GM19023 (cell line): ENCODE data around the gene ARMH2.

ENCODE experiments used
- ATAC-seq: cut with Tn5 transposase; IDR thresholded peaks from one replicate; pipeline ENCODE4 v1.9.1; 2021; ENCODE audit warnings: mild to moderate bottlenecking, moderate library complexity; ENCODE audit not compliant: unreplicated experiment

Gene ARMH2

GRCh38 chr6:24821860-24822444, 23.2 kb upstream of the ARMH2 start:
- no peak for ATAC-seq

DNA sequence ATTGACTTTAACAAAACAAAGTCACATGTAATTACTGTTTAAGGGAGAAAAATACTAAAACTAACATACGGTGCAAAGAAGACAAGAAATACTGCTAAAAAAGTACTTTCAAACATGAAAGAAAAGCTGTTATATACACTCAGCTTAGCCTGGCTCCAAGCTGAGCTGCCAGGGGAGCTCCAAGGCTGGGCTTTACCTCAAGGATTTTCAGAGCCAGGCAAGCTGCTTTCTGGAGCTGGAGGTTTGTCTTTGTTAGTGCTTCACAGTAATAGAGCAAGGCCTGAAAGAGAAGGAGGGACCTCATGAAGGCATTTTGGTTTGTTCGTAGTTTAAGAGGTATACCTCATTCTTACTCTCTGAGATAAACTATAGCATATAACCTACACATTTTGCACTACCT, 19.6 kb upstream of the ARMH2 start:
- ATAC-seq, result no peak

DNA sequence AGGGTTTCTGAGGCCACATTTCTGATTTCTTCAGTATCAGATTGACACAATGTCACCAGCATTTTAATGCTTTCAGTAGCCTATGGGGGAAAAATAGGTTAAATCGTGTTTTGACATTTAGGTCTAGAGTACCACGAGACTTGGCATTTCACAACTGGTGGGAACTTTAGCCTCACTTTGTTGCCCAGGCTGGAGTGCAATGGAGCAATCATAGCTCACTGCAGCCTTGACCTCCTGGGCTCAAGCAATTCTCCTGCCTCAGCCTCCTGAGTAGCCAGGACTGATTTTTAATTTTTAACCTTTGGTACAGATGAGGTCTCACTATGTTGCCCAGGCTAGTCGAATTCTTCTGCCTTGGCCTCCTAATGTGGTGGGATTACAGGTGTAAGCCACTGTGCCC, 11.0 kb upstream of the ARMH2 start:
- no peak for ATAC-seq

DNA sequence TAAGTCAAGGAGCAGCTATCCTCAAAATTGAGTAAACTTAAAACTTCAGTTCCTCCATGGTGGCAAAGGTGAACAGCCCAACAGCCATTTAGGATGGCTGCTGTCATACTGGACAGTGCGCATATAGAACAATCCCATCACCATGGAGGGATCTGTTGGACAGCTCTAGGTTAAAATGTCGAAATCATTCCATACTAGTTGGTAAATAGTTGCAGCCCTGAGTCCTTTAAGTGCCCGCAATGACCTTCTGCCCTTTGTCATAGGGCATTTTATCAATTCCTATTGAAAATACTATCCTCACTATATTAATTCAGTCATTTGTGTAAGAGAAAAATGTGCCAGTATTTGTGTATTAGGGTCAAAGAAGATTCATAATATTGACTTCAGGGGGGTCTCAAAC, 8.9 kb upstream of the ARMH2 start:
- no peak for ATAC-seq

- ATAC-seq, result no peak
Observed at GRCh38 chr6:24802271-24803059, 3.7 kb upstream of the ARMH2 start.

- ATAC-seq, result no peak
Observed at GRCh38 chr6:24799541-24799915, 811 bp upstream of the ARMH2 start.

DNA sequence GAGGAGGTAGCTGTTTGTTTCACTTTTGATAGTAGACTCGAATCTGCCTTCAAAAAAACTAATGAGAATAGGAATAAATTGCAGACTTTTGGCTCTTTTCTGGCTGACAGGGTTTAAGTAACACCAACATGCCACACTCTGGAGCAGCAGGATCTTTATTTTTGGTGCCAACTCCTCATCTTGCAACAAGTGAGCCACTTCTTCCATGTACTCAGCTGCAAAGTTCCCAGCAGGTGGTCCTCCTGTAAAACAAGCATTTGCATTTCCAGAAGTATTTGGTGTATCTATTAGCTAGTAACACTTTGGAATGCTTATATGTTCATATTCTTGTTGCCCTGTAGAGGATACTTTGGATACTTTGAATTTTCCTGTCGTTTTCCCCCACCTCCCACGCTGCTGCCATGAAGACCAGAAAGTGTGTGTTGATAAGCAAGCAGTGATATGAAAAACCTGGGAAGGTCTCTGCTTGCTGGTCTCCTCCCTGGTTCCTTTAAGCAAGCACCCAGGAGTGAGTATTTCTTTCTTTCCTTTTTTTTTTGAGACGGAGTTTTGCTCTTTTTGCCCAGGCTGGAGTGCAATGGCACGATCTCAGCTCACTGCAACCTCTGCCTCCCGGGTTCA, 1.0 kb downstream of the ARMH2 start:
- ATAC-seq, result no peak

- no peak for ATAC-seq
Observed at GRCh38 chr6:24796616-24797290, 2.0 kb downstream of the ARMH2 start.

GRCh38 chr6:24795106-24795505, 3.6 kb downstream of the ARMH2 start:
- no peak for ATAC-seq

DNA sequence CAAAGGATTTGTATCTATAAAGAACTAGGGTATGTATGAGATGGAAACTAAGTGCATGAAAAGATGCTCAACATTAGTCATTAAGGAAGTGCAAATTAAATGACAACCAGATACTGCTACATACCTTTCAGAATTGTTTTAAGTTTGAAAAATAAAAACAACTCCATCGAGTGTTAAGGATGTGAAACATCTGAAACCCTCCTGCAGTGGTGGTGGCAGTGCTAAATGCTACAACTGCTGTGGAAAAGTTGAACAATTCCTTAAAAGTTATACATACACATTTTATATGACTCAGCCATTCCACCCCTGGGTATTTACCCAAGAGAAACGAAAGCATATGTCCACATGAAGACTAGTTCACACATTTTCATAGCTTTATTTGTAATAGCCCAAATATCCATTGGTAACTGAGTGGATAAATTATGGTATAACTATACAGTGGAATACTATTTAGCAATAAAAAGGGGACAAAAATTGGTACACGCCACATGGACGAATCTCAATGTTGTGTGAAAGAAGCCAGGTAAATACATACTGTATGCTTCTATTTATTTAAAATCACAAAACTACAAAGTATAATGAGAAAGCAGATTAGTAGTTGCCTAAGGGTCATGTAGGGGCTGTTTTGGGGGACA, 10.6 kb downstream of the ARMH2 start:
- ATAC-seq, result no peak

- no peak for ATAC-seq
Observed at GRCh38 chr6:24780206-24780605, 18.5 kb downstream of the ARMH2 start.

GRCh38 chr6:24779416-24780016, 19.2 kb downstream of the ARMH2 start:
- no peak for ATAC-seq

DNA sequence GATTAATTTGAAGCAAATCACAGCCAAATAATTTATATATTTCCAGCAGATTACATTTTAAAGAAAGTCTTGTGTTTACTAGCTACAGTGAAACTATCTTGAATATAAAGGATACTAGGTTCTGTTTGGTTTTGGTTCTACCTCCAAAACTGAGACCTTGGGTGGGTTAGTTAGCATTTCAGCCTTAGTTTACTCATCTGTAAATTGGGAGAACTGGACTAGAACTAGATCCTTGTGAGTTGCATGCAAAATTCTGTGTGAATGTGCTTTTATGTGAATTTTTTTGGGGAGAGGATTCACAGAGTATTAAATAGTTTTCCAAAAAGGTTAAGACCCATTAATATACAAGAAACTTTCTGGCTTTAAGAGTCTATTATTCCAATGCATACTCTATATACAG, 19.8 kb downstream of the ARMH2 start:
- ATAC-seq, result no peak

GRCh38 chr6:24778121-24778520, 20.6 kb downstream of the ARMH2 start:
- no peak for ATAC-seq

DNA sequence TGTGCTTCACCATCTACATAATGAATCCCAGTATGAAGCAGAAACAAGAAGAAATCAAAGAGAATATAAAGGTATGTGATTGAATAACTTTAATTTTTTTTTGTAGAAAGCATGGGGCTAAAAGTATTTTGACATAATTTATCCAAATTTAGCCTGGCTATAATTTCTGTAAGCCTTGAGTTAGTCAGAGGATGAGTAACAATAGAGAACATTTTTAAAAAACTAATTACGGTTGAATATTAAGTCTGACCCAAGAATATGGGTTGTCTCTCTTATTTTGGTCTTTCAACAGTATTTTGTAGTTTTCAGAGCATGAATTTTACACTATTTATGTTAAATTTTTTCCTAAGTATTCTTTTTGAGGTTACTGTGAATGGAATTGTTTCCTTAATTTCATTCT, 21.5 kb downstream of the ARMH2 start:
- no peak for ATAC-seq

DNA sequence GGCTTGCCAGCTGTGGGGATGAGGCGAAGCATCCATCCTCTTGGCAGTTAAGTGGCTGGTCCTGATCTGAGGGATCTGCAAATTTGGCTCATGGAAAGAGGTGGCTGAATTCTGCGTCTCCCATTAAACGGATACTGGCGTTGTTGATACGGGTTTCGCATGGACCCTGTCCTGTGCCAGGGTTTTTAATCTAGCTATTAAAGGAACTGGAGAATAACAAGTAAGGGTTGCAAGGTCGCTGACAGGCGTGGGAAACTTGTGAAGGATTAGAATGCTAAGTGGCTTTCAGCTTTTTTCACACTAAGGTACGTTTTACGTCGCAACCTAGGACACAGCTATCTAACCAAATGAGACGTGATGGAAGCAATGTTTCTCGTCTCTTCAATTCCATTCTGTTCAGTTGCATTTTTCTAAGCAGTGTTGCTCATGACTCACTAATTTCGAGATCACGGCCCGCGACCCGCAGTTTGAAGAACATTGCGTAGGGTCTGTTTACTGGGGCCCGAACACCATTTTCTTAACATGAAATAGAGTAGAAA, 23.1 kb downstream of the ARMH2 start:
- peak; percentile 4 for ATAC-seq

- peak; percentile 95 for ATAC-seq
Observed at GRCh38 chr6:24774696-24775519, 23.8 kb downstream of the ARMH2 start, which contains the start of gene GMNN. TSS of gene GMNN (plus strand) at chr6:24774937. CDS start at chr6:24777247, 2,310 bp downstream.

GRCh38 chr6:24768361-24768760, 30.4 kb downstream of the ARMH2 start:
- no peak for ATAC-seq

DNA sequence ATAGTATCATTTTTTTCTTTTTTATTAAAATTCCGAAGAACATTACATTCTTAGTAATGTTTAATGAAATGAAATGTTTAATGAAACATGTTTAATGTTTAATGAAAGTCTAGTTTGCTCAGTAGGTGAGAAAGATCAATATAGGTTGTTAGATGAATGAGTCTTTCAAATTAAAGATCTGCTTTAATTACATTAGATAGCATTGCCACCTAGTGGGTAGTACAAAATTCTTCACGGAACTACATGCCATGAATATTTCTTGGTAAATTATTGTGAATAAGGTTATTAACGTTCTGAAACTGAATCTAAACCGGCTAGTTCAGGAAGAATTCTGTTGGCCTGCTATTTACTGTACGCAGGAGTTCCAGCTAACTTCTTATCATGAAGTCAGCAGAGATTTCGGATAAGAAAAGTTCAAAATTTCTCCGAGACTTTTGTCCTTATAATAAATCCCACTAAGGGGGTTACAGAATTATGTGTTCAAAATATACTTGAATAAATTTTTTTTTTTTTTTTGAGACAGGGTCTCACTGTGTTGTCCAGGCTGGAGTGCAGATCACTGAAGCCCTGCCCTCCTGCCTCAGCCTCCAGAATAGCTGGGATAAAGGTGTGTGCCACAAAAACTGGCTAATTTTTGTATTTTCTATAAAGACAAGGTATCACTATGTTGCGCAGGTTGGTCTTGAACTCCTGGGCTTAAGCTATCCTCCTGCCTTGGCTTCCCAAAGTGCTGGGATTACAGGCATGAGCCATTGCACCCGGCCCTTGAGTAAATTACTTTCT, 31.8 kb downstream of the ARMH2 start:
- ATAC-seq, result no peak
